Loucy (cell line): ENCODE data around the gene CCDC73.
"Not testable (repeated sequence)": the region's sequence is repeated elsewhere in the genome, so short reads cannot be mapped to it uniquely, and the experiment has no call there.

ENCODE experiments used
- EZH2phosphoT487 ChIP-seq: fragments of 200-600 bp; IDR thresholded peaks from 2 replicates; pipeline ENCODE4 v1.6.1; 2018; ENCODE audit warnings: antibody characterized with exemption, mild to moderate bottlenecking, moderate library complexity, borderline replicate concordance
- TF ChIP-seq, protein P1 (sequence below): fragments of 200-600 bp; sonication (generic); conservative IDR thresholded peaks from 2 replicates; pipeline ENCODE4 v1.5.1; 2014; ENCODE audit warnings: mild to moderate bottlenecking, antibody characterized with exemption, low read length

DNA sequence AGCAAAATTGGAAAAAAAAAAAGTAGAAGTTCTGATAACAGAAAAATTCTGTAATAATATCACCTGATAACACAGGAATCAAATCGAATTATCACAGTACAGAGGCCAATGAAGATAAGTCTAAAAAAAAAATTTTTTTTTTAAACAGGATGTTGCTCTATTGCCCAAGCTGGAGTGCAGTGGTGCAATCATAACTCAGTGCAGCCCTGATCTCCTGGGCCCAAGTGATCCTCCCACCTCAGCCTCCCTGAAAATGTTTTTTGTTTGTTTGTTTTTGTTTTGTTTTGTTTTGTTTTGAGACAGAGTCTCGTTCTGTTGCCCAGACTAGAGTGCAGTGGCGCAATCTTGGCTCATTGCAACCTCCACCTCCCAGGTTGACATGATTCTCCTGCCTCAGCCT lies 29.2 kb upstream of the CCDC73 start:
- TF ChIP-seq, protein P1, sequence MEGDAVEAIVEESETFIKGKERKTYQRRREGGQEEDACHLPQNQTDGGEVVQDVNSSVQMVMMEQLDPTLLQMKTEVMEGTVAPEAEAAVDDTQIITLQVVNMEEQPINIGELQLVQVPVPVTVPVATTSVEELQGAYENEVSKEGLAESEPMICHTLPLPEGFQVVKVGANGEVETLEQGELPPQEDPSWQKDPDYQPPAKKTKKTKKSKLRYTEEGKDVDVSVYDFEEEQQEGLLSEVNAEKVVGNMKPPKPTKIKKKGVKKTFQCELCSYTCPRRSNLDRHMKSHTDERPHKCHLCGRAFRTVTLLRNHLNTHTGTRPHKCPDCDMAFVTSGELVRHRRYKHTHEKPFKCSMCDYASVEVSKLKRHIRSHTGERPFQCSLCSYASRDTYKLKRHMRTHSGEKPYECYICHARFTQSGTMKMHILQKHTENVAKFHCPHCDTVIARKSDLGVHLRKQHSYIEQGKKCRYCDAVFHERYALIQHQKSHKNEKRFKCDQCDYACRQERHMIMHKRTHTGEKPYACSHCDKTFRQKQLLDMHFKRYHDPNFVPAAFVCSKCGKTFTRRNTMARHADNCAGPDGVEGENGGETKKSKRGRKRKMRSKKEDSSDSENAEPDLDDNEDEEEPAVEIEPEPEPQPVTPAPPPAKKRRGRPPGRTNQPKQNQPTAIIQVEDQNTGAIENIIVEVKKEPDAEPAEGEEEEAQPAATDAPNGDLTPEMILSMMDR, result not testable (repeated sequence)
- not testable (repeated sequence) for TF ChIP-seq EZH2phosphoT487
